Testis (tissue), 2 donors: ENCODE results near the gene DCTD.

ENCODE experiments used
- CTCF ChIP-seq, 3 experiments: fragments of 450-650 bp in 2 of 3; fragments of 200-600 bp in 1 of 3; sonication (generic) in 1 of 3; IDR thresholded peaks; one replicate each; pipeline ENCODE4 v1.5.1; 2016 to 2019; ENCODE audit warnings: antibody characterized with exemption in 3 of 3, mild to moderate bottlenecking in 2 of 3, moderate library complexity in 1 of 3
- POLR2A ChIP-seq: fragments of 450-650 bp; IDR thresholded peaks from one replicate; pipeline ENCODE4 v1.6.1; 2017; ENCODE audit warnings: antibody characterized with exemption, mild to moderate bottlenecking, moderate library complexity

GRCh38 chr4:182908124-182908523 is 9.1 kb downstream of the DCTD start:
- no peak for TF ChIP-seq CTCF (IDR thresholded peaks at IDR 0.05)
- no peak for TF ChIP-seq POLR2A
